Ovary (tissue), 9 donors: ENCODE data around the gene PCDH1. TPM values are rescaled to one million over a fixed set of nuclear protein-coding genes. Genes with fewer than 3 reads are reported as not detected.

Experiments used
- DNase-seq, 5 donors: peaks; one replicate each; pipeline ENCODE4 v3.0.0-alpha.2; 2019 to 2020
- H3K27ac ChIP-seq, 2 donors: fragments of 200-600 bp; one replicate each; pipeline versions ENCODE4 v1.5.1 to v1.8.0; 2019 to 2022
- H3K27me3 ChIP-seq: fragments of 200-600 bp; one replicate; pipeline ENCODE4 v1.8.0; 2022
- H3K36me3 ChIP-seq: fragments of 200-600 bp; sonication (generic); one replicate; pipeline ENCODE4 v1.5.1; 2019
- H3K4me1 ChIP-seq: one replicate; pipeline ENCODE4 v1.8.1; 2013; ENCODE audit warnings: mild to moderate bottlenecking, moderate library complexity; ENCODE audit not compliant: insufficient read depth
- H3K4me3 ChIP-seq: fragments of 200-600 bp; sonication (generic); one replicate; pipeline ENCODE4 v1.5.1; 2017
- H3K9me3 ChIP-seq, 2 donors: fragments of 200-600 bp in 1 of 2; sonication (generic) in 1 of 2; one replicate each; pipeline versions ENCODE4 v1.5.1 to v1.8.1; 2013 to 2019; ENCODE audit warnings: mild to moderate bottlenecking in 1 of 2, moderate library complexity in 1 of 2
- CTCF ChIP-seq, 3 donors: fragments of 450-650 bp in 2 of 3; fragments of 200-600 bp in 1 of 3; IDR thresholded peaks; one replicate each; pipeline versions ENCODE4 v1.5.1 to v1.8.0; 2016 to 2022; ENCODE audit warnings: antibody characterized with exemption in 3 of 3, mild to moderate bottlenecking in 1 of 3
- EP300 ChIP-seq: sonication (generic); formaldehyde crosslinking; IDR thresholded peaks from one replicate; pipeline ENCODE4 v1.6.1; 2017; ENCODE audit warnings: antibody characterized with exemption
- POLR2A ChIP-seq: fragments of 450-650 bp; IDR thresholded peaks from one replicate; pipeline ENCODE4 v1.6.1; 2017; ENCODE audit warnings: antibody characterized with exemption, mild to moderate bottlenecking, moderate library complexity
- WGBS, 3 donors: extraction: QIAGEN DNeasy Blood & Tissue Kit in 1 of 3; methylation state at CpG; one replicate each; pipeline versions ENCODE4 v1.1.5 to v1.1.7; 2013 to 2017; 5-methylcytosine and 5-hydroxymethylcytosine counted together
- intact Hi-C, 4 donors: fragments of 100-400 bp; cut with DNase I; formaldehyde crosslinking; loops; one replicate each; pipeline versions ENCODE4 v1.11.0 to v1.15.1; 2022 to 2023
- polyA plus RNA-seq, 2 donors: library from polyadenylated mRNA; stranded (reverse); fragments of 200-250 nt in 1 of 2; fragments of 350-450 nt in 1 of 2; fragmentation: Illumina TruSeq in 1 of 2; extraction: RNeasy Lipid Tissue Mini Kit (QIAGEN cat#74804) in 1 of 2; gene quantifications; one replicate each; pipeline ENCODE4 v1.2.3, GENCODE V29; 2013 to 2014
- total RNA-seq, 7 donors: library from RNA; depleted of rRNA in 2 of 7; stranded (reverse); fragments of >200 nt in 2 of 7; fragmentation: NEBNext Ultra II Directional in 3 of 7; extraction: Animal tissue kit (Norgen Biotek cat#: 25700) in 3 of 7; gene quantifications; one replicate each; pipeline versions ENCODE4 v1.1.0 to v1.2.4, GENCODE V29; 2016 to 2023
- donor health status: DM: no; HTN: no; CAD: no; lungs with moderate emphysema.
- donor health status: DM: no; HTN: no; CAD: no.
- donor health status: Bipolar disorder and iron deficiency.
- donor health status: DM: yes; HTN: yes; CAD: no.
- donor health status: DM: no; HTN: no; CAD: no.
- donor health status: DM: yes; HTN: yes; CAD: no.

Gene PCDH1
- total and polyA plus RNA-seq, 9 donors, result 3.2 to 13.8 (median 7.0) TPM

DNA sequence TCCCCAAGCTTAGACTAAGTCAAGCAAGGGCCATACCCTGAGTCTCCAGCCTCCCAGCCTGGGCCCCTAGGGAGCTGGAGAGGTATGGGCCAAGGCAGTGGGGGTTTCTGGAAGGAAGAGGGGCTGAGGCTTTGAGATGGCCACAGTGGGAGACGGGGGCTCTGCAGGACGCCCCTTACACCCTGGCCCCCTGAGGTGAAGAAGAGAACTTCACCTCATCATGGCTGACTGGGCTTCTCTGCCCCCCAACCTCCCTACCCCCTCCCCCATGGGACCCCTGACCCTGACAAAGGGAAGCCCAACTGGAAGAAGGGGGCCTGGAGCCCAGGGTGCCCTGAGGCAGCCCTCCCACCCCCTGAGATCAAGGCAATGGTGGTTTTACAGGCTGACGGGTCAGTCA, 25.8 kb downstream of the PCDH1 start:
- no peak overlapping the region for H3K4me3 ChIP-seq
- no peaks in the 10 kb centered on the region for H3K9me3 ChIP-seq
- no peak overlapping the region for H3K27ac ChIP-seq
- 57 to 80% (median 70%) methylated on average over 3 of the region's 3 CpGs for WGBS, 3 donors
- no peak for DNase-seq
- H3K36me3 ChIP-seq, result no peaks in the 10 kb centered on the region
- H3K4me1 ChIP-seq, result peaks cover 3% of the 10 kb centered on the region
- no peaks in the 10 kb centered on the region for H3K27me3 ChIP-seq
- intact Hi-C loops, result no loop called here
- TF ChIP-seq POLR2A, result no peak
- TF ChIP-seq CTCF (IDR thresholded peaks at IDR 0.05), result no peak
- no peak for TF ChIP-seq EP300

- TF ChIP-seq EP300 (no peak), CTCF (IDR thresholded peaks at IDR 0.05) (no peak)
- 74 to 79% (median 76%) methylated on average over 10 of the region's 10 CpGs for WGBS, 3 donors
- Histone ChIP-seq H3K9me3 (no peaks in the 10 kb centered on the region), H3K36me3 (no peaks in the 10 kb centered on the region), H3K4me1 (peaks cover 3% of the 10 kb centered on the region), H3K27me3 (no peaks in the 10 kb centered on the region), H3K4me3 (no peak overlapping the region), H3K27ac (no peak overlapping the region)
- DNase-seq, result no peak
- intact Hi-C loops, result no loop called here
Observed at GRCh38 chr5:141851195-141851874, 26.9 kb downstream of the PCDH1 start.

GRCh38 chr5:141850786-141851185, 27.4 kb downstream of the PCDH1 start:
- TF ChIP-seq CTCF (IDR thresholded peaks at IDR 0.05) (no peak), POLR2A (no peak), EP300 (no peak)
- 9 to 23% (median 12%) methylated on average over 6 to 10 of the region's 10 CpGs for WGBS, 3 donors
- Histone ChIP-seq H3K36me3 (no peaks in the 10 kb centered on the region), H3K27me3 (no peaks in the 10 kb centered on the region), H3K4me1 (peaks cover 3% of the 10 kb centered on the region), H3K4me3 (peak overlapping the region; percentile 74), H3K9me3 (no peaks in the 10 kb centered on the region), H3K27ac (no peak overlapping the region)
- peak in 1 of 5 donors; percentile 40 for DNase-seq
- intact Hi-C loops, result no loop called here

GRCh38 chr5:141850244-141850768, 27.9 kb downstream of the PCDH1 start:
- H3K4me3 ChIP-seq, result peak overlapping the region; percentile 74
- H3K9me3 ChIP-seq, result no peaks in the 10 kb centered on the region
- DNase-seq, result peak; percentile 37 to 61 (median 49)
- intact Hi-C loops, result no loop called here
- H3K4me1 ChIP-seq, result peaks cover 3% of the 10 kb centered on the region
- TF ChIP-seq POLR2A, result no peak
- TF ChIP-seq EP300, result no peak
- TF ChIP-seq CTCF (IDR thresholded peaks at IDR 0.05), result no peak
- H3K27ac ChIP-seq, result peak overlapping the region; percentile 14 to 45
- H3K27me3 ChIP-seq, result no peaks in the 10 kb centered on the region
- WGBS, 3 donors, result 1 to 2% (median 2%) methylated on average over 33 to 36 of the region's 36 CpGs
- no peaks in the 10 kb centered on the region for H3K36me3 ChIP-seq
